Duodenal mucosa (tissue), 2 donors: Measurements from ENCODE around the gene ARGLU1.

Source experiments
- H3K27ac ChIP-seq: one replicate; pipeline ENCODE4 v1.7.0; 2013; ENCODE audit warnings: low read depth, low read length
- H3K27me3 ChIP-seq, 2 donors: one replicate each; pipeline ENCODE4 v1.7.0; 2013; ENCODE audit warnings: low read length in 2 of 2, control low read depth in 1 of 2; ENCODE audit not compliant: insufficient read depth in 2 of 2, control insufficient read depth in 1 of 2
- H3K36me3 ChIP-seq, 2 donors: one replicate each; pipeline ENCODE4 v1.7.0; 2013; ENCODE audit warnings: low read length in 2 of 2, control low read depth in 1 of 2; ENCODE audit not compliant: insufficient read depth in 2 of 2, control insufficient read depth in 1 of 2
- H3K4me1 ChIP-seq, 2 donors: one replicate each; pipeline ENCODE4 v1.7.0; 2013; ENCODE audit warnings: low read length in 2 of 2, control low read depth in 1 of 2; ENCODE audit not compliant: insufficient read depth in 2 of 2, control insufficient read depth in 1 of 2
- H3K4me3 ChIP-seq, 2 donors: one replicate each; pipeline ENCODE4 v1.7.0; 2013; ENCODE audit warnings: low read length in 2 of 2, low read depth in 1 of 2
- H3K9ac ChIP-seq, 2 donors: one replicate each; pipeline ENCODE4 v1.7.0; 2013; ENCODE audit warnings: low read length in 2 of 2, low read depth in 1 of 2
- H3K9me3 ChIP-seq, 2 donors: one replicate each; pipeline ENCODE4 v1.7.0; 2013; ENCODE audit warnings: low read length in 2 of 2, control low read depth in 1 of 2; ENCODE audit not compliant: control insufficient read depth in 1 of 2

ARGLU1 gene

GRCh38 chr13:106518512-106518911, 49.4 kb downstream of the ARGLU1 start:
- Histone ChIP-seq H3K27me3 (no peaks in the 10 kb centered on the region), H3K36me3 (peaks cover 0 to 5% of the 10 kb centered on the region in 2 donors), H3K4me1 (peaks cover 0 to 10% of the 10 kb centered on the region in 2 donors), H3K4me3 (no peak overlapping the region), H3K9ac (no peak overlapping the region), H3K27ac (no peak overlapping the region), H3K9me3 (no peaks in the 10 kb centered on the region)

GRCh38 chr13:106517109-106517847, 50.7 kb downstream of the ARGLU1 start:
- Histone ChIP-seq H3K4me1 (peaks cover 0 to 10% of the 10 kb centered on the region in 2 donors), H3K9me3 (no peaks in the 10 kb centered on the region), H3K4me3 (no peak overlapping the region), H3K36me3 (peaks cover 0 to 5% of the 10 kb centered on the region in 2 donors), H3K27ac (no peak overlapping the region), H3K9ac (no peak overlapping the region), H3K27me3 (no peaks in the 10 kb centered on the region)

DNA sequence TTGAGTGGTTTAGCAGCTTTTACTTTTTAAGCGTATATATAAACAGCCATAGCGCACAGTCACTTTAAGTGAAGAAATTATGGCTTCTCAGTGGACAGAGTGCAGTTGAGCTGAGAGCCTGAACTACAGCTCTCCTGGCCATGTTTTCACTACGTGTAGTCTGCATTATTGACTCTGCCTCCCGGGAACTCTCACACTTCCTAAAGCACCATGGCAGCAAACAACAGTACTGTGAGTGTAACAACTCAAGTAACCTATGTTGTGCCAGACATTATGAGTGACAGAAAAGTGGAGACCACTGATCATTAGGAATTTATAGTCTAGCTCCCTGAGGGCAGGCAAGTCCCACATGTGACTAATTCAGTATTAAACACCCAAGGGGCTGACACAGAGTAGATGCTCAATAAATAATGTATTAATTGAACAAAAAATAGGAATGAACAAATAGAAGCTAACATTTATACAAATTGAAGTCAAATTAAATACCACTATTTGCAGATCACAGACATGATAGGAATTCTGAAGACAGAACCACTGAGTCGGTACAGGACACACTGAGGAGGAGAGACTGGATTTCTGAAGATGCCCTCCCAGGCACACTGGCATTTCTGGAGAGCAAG, 52.2 kb downstream of the ARGLU1 start:
- H3K27me3 ChIP-seq = no peaks in the 10 kb centered on the region
- peaks cover 4 to 11% of the 10 kb centered on the region in 2 donors for H3K36me3 ChIP-seq
- no peak overlapping the region for H3K27ac ChIP-seq
- H3K4me3 ChIP-seq = no peak overlapping the region
- no peak overlapping the region for H3K9ac ChIP-seq
- peaks cover 0 to 10% of the 10 kb centered on the region in 2 donors for H3K4me1 ChIP-seq
- H3K9me3 ChIP-seq = no peaks in the 10 kb centered on the region

GRCh38 chr13:106514928-106515634, 52.9 kb downstream of the ARGLU1 start:
- H3K27ac ChIP-seq = no peak overlapping the region
- H3K27me3 ChIP-seq = no peaks in the 10 kb centered on the region
- H3K36me3 ChIP-seq = peaks cover 4 to 16% of the 10 kb centered on the region in 2 donors
- H3K9me3 ChIP-seq = no peaks in the 10 kb centered on the region
- peaks cover 0 to 10% of the 10 kb centered on the region in 2 donors for H3K4me1 ChIP-seq
- no peak overlapping the region for H3K4me3 ChIP-seq
- H3K9ac ChIP-seq = no peak overlapping the region

DNA sequence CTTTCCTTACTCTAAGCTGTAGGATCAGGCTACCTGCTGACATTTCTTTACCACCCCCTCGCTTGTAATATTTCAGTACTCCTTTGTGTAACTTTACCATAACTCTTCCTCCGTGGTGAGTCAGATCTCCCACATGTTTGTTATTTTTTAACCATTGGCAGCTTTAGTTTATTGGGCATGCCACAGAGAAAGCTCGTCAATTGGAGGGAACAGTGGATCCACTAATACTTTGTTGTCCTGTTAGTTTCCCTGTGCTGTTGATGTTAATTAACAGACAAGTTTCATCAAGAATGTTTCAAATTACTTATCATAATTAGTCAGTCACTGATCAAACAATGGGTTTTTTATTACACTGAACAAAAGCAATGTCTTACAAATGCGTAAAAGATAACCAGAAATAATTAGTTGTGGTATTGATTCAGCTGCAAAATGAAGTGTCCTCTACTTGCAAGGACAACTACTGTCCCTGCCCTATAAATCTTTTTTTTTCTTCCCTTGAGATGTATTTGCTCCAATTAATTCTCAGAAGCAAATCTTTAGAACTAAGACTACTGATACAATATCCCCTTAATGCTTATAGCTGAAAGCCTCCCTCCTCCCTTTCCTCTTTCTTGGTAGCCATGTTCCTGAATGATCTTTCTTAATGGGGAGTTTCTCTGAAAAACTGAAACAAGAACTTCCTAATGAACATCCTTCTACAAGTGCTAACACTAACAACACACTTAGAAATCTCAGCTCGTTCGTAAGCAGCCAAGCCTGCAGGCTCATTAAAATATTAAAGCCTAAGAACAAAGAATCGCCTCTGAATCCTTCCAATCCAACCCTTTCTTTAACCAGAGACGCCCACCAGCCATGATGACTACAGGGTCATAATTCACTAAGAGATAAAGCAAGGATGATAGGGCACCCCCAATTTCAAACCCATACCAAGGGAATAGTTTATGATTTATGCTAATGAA, 54.6 kb downstream of the ARGLU1 start:
- Histone ChIP-seq H3K9ac (no peak overlapping the region), H3K36me3 (peaks cover 9 to 13% of the 10 kb centered on the region in 2 donors), H3K9me3 (no peaks in the 10 kb centered on the region), H3K27me3 (no peaks in the 10 kb centered on the region), H3K4me1 (peaks cover 0 to 10% of the 10 kb centered on the region in 2 donors), H3K27ac (no peak overlapping the region), H3K4me3 (no peak overlapping the region)

- no peak overlapping the region for H3K9ac ChIP-seq
- H3K27me3 ChIP-seq = no peaks in the 10 kb centered on the region
- peaks cover 9 to 24% of the 10 kb centered on the region in 2 donors for H3K36me3 ChIP-seq
- no peaks in the 10 kb centered on the region for H3K9me3 ChIP-seq
- H3K4me1 ChIP-seq = no peaks in the 10 kb centered on the region
- H3K4me3 ChIP-seq = no peak overlapping the region
- H3K27ac ChIP-seq = no peak overlapping the region
Measured at GRCh38 chr13:106507560-106508274, 60.2 kb downstream of the ARGLU1 start.

DNA sequence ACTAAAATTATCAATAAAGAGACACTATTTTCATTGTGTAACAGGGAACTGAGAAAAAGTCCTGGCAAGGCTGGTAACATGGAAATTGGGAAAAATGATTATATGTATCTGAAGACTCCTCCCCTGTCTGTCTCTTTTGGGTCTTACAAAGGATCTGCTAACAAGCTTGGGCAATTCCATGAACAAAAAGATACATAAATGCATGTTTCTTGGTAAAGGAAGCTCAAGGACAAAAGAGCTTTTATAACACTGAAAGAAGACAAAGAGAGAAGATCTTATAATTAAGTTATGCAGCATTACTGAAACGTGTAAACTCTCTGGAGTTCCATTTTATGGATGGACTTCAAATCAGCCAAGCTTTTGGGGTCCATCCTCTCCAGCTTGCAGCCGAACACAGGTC, 61.7 kb downstream of the ARGLU1 start:
- Histone ChIP-seq H3K9ac (no peak overlapping the region), H3K36me3 (peaks cover 7 to 20% of the 10 kb centered on the region in 2 donors), H3K4me1 (no peaks in the 10 kb centered on the region), H3K27ac (no peak overlapping the region), H3K9me3 (no peaks in the 10 kb centered on the region), H3K27me3 (no peaks in the 10 kb centered on the region), H3K4me3 (no peak overlapping the region)

DNA sequence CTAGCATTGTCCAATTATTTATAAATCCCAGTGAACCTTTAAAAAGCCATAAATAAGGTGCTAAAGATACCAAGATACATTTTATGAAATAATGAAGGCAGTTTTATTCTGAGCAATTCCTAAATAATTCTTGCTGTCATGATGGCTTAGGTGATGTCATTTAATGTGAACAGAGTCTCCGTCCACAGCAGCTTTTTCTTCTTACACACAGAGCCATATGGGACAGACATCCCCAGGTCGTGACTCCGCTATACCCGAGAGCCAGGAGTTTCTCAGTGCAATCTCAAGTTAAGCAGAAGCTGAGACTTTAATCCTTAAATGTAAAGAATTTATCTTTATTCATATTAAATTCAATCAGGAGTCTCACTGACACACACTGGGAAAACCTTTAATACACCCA, 62.2 kb downstream of the ARGLU1 start:
- Histone ChIP-seq H3K9ac (no peak overlapping the region), H3K27me3 (no peaks in the 10 kb centered on the region), H3K4me1 (no peaks in the 10 kb centered on the region), H3K9me3 (no peaks in the 10 kb centered on the region), H3K4me3 (no peak overlapping the region), H3K27ac (no peak overlapping the region), H3K36me3 (peaks cover 5 to 20% of the 10 kb centered on the region in 2 donors)

DNA sequence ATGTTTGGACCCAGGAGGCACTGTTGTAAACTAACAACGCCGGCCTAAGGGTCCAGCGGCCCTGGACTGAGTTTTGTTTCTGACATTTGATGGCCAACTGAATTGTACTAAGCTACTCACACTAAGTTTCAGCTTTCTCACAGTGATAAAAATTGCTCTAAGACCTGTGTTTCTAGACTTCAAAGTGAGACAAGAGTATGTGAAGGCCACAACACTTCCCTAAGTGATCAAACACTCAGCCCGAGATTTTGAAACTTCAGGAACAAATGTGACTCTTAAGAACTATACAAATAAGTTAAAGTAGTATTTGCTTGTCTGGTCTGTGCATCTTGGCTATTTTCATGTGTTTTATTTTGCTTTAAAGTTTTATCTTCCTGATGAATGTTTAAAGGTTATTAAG, 62.6 kb downstream of the ARGLU1 start:
- H3K9ac ChIP-seq = no peak overlapping the region
- H3K36me3 ChIP-seq = peaks cover 5 to 16% of the 10 kb centered on the region in 2 donors
- no peaks in the 10 kb centered on the region for H3K27me3 ChIP-seq
- H3K27ac ChIP-seq = no peak overlapping the region
- no peaks in the 10 kb centered on the region for H3K9me3 ChIP-seq
- no peak overlapping the region for H3K4me3 ChIP-seq
- H3K4me1 ChIP-seq = no peaks in the 10 kb centered on the region
